ENCODE measurements around the gene DYRK1A. TPM values are rescaled to one million over a fixed set of nuclear protein-coding genes. Genes with fewer than 3 reads are reported as not detected.
A peak's percentile ranks its signal among the peaks of the same experiment; 100 is the strongest.

DYRK1A gene
- total RNA-seq, 2 experiments from 2014 or later, result 73.6 to 74.1 TPM

DNA sequence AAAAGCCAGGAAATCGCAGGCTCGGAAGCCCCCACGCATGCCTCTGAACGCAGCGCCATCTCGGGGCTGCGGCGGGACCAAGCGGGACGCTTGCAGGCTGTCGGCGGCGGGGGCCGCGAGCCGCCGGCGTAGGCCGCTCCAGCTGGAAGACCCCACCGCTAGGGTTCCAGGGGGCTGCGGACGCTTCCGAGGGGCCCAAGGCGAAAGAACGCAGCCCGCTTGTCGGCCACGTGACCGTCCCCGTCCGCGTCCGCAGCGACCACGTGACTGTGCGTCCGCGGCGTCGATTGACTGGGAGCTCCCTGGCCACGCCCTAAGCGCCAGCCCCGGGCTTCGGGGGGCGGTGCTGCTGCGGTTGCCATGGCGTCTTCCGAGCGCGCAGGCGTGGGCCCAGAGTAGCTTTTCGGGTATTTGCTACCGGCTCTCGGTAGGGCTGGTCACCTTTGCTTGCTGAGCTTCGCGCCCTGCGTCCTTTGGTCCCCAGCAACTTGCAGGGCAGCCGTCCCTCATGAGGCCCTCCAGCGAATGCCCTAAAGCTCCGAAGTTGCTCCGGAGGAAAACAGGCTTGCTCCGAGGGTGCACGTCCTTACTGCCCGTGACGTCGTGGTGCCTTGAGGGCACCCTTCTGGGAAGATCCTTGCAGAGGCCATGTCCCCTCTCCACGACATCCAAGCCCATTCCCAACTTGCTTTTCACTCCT, 197.2 kb downstream of the DYRK1A start:
- Mint-ChIP-seq H3K4me1 (peaks cover 24% of the 10 kb centered on the region), H3K27ac (peak overlapping the region; percentile 99), H3K9me3 (no peaks in the 10 kb centered on the region), H3K36me3 (ENCODE audit: low read depth) (no peaks in the 10 kb centered on the region), H3K4me3 (peak overlapping the region; percentile 91), H3K27me3 (peaks cover 2% of the 10 kb centered on the region)
- peak; percentile 92 for DNase-seq
- CTCF ChIA-PET, result interaction anchor here (0.6 to 2.4 kb wide), 33 partner anchors 9 to 598 kb away, joined by 3 to 10 read pairs (median 4); partner anchors contain the start of gene VPS26C
- POLR2A ChIA-PET, result interaction anchor here (0.7 to 2.5 kb wide), 37 partner anchors 9 to 1824 kb away, joined by 3 to 25 read pairs (median 4); partner anchors contain the start of genes DYRK1A, HLCS, PIGP and SETD4

DNA sequence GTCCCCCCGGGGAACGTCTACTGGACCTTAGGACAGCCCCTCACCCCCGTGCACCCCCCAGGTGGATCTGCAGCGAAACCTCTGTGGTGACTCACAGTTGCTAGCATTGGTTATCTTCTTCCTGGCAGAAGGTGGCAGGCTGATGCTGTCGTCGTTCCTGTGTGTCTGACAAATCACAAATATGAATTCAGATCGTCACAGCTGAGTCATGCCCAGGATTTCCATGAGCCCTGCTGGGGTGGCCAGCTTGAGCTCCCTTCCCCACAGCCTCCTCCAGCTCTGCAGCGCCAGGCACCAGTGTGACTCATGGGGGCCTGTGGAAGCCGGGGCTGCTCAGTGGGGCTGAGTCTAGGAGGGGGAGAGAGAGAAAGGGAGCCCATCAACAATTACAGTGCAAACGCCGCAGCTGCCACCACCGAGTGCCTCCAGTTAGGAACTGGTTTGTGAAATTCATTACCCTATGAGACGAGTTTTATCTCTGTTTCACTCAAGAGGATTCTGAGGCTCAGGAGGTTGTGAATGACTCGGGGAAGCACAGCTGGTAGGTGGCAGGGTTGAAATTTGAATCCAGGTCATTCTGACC, 197.9 kb downstream of the DYRK1A start:
- Mint-ChIP-seq H3K9me3 (no peaks in the 10 kb centered on the region), H3K27me3 (peaks cover 2% of the 10 kb centered on the region), H3K4me1 (peaks cover 24% of the 10 kb centered on the region), H3K36me3 (ENCODE audit: low read depth) (no peaks in the 10 kb centered on the region), H3K4me3 (peak overlapping the region; percentile 91), H3K27ac (peak overlapping the region; percentile 99)
- peak; percentile 88 for DNase-seq
- ChIA-PET CTCF (interaction anchor here (0.6 to 2.4 kb wide), 30 partner anchors 9 to 599 kb away, joined by 3 to 10 read pairs (median 4); partner anchors contain the start of gene VPS26C), POLR2A (interaction anchor here (0.7 to 2.5 kb wide), 32 partner anchors 8 to 1823 kb away, joined by 3 to 25 read pairs (median 4); partner anchors contain the start of genes DYRK1A, HLCS, PIGP and SETD4)

DNA sequence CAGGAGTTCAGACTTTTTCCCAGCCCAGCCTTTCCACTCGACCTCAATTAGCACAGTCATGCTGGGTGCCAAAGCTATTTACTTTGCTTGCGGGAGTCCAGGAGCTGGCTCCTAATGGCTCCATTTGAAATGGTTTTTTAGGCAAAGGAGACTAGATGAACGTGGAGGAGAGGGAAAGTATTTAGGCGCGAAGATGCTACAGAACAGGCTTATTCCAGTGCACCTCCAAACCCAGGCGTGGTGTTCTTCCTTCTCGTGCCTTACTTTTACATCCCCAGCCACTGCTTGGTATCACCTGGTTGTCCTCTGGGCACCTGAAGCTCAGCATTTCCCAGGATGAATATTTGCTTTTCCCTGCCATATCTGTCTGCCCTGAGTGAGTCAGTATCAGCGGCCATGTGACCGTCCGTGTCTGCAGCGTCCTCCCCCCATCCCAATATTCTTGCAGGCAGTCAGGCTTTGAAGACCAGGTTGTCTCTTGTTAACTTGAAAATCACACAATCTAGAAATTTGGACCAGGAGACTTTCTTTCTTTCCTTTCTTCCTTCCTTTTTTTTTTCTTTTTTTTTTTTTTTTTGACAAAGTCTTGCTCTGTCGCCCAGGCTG, 198.5 kb downstream of the DYRK1A start:
- no peaks in the 10 kb centered on the region for H3K36me3 Mint-ChIP-seq (ENCODE audit: low read depth)
- ChIA-PET CTCF (interaction anchor here (1.2 to 2.4 kb wide), 5 partner anchors 11 to 588 kb away, joined by 4 to 10 read pairs (median 6); partner anchors contain the start of gene VPS26C), POLR2A (interaction anchor here (1.1 to 2.5 kb wide), 9 partner anchors 10 to 599 kb away, joined by 4 to 25 read pairs (median 5); partner anchors contain the start of genes DYRK1A, HLCS and VPS26C)
- peak overlapping the region; percentile 39 for H3K4me3 Mint-ChIP-seq
- no peak for DNase-seq
- H3K27ac Mint-ChIP-seq, result peak overlapping the region; percentile 99
- peaks cover 4% of the 10 kb centered on the region for H3K27me3 Mint-ChIP-seq
- no peaks in the 10 kb centered on the region for H3K9me3 Mint-ChIP-seq
- peaks cover 24% of the 10 kb centered on the region for H3K4me1 Mint-ChIP-seq

DNA sequence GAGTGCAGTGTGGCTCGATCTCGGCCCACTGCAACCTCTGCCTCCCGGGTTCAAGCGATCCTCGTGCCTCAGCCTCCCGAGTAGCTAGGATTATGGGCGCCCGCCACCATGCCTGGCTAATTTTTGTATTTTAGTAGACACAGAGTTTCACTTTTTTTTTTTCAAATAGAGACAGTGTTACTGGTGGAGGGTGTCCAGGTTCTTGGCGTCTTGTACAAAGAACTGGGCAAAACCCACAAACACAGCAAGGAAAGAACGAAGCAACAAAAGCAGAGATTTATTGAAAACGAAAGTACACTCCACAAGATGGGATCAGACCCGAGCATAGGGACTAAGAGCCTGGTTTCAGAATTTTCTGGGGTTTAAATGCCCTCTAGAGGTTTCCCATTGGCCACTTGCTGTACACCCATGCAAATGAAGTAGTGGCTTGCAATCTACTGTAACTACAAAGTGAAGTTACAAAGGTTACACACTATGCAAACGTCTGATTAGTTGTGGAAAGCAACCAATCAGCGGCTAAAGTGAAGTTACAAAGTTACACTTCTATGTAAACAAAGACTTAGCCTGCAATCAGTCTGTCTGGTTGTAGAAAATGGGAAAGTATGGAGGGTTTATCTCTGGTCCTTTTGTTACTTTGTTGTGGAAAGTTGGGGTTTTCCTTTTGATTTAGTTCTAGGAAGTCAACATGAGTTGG, 199.1 kb downstream of the DYRK1A start:
- peaks cover 24% of the 10 kb centered on the region for H3K4me1 Mint-ChIP-seq
- ChIA-PET POLR2A (no interaction called here), CTCF (no interaction called here)
- peaks cover 4% of the 10 kb centered on the region for H3K27me3 Mint-ChIP-seq
- peak overlapping the region; percentile 99 for H3K27ac Mint-ChIP-seq
- H3K9me3 Mint-ChIP-seq, result no peaks in the 10 kb centered on the region
- no peaks in the 10 kb centered on the region for H3K36me3 Mint-ChIP-seq (ENCODE audit: low read depth)
- no peak overlapping the region for H3K4me3 Mint-ChIP-seq
- DNase-seq, result no peak

DNA sequence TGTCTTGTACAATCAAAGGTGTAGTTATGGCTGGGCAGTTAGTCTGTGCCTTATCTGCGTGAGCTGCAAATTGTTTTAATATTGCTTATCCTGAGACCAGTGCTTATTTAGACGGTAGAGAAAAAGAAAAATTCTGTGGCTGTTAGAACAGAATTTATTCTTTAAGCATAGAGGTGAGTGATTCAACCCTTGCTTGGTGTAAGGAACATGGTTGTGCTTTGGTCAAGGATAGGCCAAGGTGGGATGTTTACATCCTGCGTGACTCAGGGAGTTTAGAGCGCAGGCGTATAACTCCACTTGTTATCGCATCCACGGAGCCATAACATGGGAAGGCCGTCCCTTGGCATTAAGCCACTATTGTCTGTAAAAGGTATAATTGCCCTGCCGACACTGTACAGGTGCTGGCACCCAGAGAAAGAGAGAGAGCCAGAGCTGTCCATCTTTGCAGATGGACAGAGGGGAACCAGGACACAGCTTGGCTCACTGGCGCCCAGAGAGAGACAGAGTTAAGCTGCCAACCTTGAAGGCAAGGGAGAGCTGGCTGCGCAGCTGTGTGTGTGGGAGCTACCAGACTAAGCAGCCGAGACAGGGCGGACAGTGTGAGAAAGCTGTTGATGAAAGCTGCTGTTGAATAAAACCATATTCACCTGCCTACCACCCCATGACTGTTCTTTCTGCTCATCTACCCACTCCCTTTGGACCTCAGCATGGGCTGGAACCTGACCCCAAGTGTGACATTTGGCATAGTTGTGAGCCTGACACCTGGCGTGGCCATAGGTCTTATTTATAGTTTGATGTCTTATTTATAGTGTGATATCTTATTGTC, 200.4 kb downstream of the DYRK1A start:
- Mint-ChIP-seq H3K9me3 (no peaks in the 10 kb centered on the region), H3K4me1 (peaks cover 24% of the 10 kb centered on the region), H3K36me3 (ENCODE audit: low read depth) (no peaks in the 10 kb centered on the region), H3K27me3 (peaks cover 4% of the 10 kb centered on the region), H3K4me3 (no peak overlapping the region), H3K27ac (no peak overlapping the region)
- POLR2A ChIA-PET, result no interaction called here
- CTCF ChIA-PET, result no interaction called here
- DNase-seq, result no peak

DNA sequence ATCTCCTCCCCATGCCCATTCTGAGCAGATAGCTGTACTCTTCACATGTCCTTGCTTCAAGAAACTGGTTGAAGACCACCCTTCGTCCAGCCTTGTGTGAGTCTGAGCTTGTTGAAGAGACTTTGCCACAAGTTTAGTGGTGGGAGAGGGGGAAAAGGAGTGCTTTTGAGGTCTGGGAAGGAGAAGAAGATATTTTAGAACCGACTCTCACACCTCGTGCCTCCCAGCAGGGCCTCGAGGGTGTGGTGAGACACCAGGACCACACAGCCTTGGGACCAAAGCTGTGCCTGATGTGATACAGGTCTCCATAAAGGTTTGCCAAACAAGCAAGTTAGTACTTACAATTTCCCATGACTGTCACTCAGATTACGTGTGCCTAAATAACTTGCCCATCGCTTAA, 201.8 kb downstream of the DYRK1A start:
- Mint-ChIP-seq H3K4me1 (peaks cover 16% of the 10 kb centered on the region), H3K27me3 (peaks cover 4% of the 10 kb centered on the region), H3K4me3 (no peak overlapping the region), H3K9me3 (no peaks in the 10 kb centered on the region), H3K27ac (no peak overlapping the region), H3K36me3 (ENCODE audit: low read depth) (no peaks in the 10 kb centered on the region)
- ChIA-PET POLR2A (no interaction called here), CTCF (no interaction called here)
- no peak for DNase-seq

DNA sequence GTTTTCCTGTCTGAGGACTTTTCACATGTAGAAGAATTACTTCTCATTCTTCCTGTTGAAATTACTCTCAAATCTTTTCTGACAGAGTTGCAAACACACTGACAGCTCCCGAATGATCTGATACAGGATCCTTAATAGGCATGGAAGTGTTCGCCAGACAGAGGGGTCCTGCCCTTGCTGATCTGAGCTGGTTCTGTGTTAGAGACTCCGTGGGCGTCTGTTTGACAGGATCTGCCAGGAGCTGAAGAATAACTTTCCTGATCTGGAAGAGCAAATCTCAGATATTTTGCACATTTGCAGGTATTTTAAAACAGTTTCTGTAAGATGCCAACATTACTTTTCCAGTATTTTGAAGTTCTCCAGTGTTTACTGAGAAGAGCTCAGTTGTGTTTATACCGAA, 202.3 kb downstream of the DYRK1A start:
- peaks cover 15% of the 10 kb centered on the region for H3K4me1 Mint-ChIP-seq
- H3K27me3 Mint-ChIP-seq, result peaks cover 4% of the 10 kb centered on the region
- no peak overlapping the region for H3K4me3 Mint-ChIP-seq
- no peaks in the 10 kb centered on the region for H3K36me3 Mint-ChIP-seq (ENCODE audit: low read depth)
- ChIA-PET CTCF (no interaction called here), POLR2A (no interaction called here)
- DNase-seq, result no peak
- H3K27ac Mint-ChIP-seq, result no peak overlapping the region
- no peaks in the 10 kb centered on the region for H3K9me3 Mint-ChIP-seq

DNA sequence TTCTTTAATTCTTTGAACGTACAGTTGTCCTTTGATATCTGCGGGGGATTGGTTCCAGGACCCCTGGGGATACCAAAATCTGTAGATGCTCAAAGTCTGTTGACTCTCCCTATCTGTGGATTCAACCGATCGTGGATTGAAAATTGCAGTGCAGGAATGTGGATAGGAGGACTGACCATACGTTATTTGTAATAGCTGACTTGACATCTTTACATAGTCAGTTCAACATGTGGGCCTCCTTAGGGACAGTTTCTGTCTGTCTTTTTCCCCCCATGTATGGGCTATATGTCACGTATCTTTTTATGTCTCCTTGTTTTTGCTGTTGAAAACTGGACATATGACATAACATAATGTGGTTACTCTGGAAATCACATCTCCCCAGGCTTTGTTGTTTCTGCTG, 204.9 kb downstream of the DYRK1A start:
- Mint-ChIP-seq H3K4me3 (no peak overlapping the region), H3K36me3 (ENCODE audit: low read depth) (no peaks in the 10 kb centered on the region), H3K27ac (no peak overlapping the region), H3K27me3 (peaks cover 4% of the 10 kb centered on the region), H3K4me1 (no peaks in the 10 kb centered on the region), H3K9me3 (no peaks in the 10 kb centered on the region)
- ChIA-PET CTCF (interaction anchor here (0.7 kb wide), 1 partner anchor 220 kb away, joined by 3 read pairs; no protein-coding TSS in a partner anchor), POLR2A (no interaction called here)
- DNase-seq, result no peak

DNA sequence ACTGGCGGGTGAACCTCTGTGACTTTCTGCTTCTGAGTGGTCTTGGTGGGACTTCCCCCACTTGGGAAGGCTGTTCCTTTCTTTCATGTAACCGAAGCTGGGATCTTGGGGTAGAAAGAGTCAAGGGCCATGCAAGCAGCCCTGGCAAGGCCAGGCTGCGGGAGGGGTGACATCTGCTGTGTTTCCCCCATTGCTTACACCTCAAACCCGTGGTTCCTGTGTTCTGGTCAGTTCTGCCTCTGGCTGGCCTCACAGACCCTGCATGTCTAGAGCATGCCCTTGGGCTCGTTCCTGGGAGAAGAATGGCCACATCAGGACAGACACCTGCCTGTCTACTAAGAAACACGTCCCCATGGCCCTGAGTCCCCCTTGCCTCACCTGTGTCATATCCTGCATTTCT, 207.7 kb downstream of the DYRK1A start:
- H3K27ac Mint-ChIP-seq, result no peak overlapping the region
- H3K27me3 Mint-ChIP-seq, result peaks cover 6% of the 10 kb centered on the region
- H3K4me3 Mint-ChIP-seq, result no peak overlapping the region
- CTCF ChIA-PET, result no interaction called here
- H3K9me3 Mint-ChIP-seq, result peaks cover 10% of the 10 kb centered on the region
- DNase-seq, result no peak
- H3K4me1 Mint-ChIP-seq, result no peaks in the 10 kb centered on the region
- POLR2A ChIA-PET, result no interaction called here
- no peaks in the 10 kb centered on the region for H3K36me3 Mint-ChIP-seq (ENCODE audit: low read depth)

DNA sequence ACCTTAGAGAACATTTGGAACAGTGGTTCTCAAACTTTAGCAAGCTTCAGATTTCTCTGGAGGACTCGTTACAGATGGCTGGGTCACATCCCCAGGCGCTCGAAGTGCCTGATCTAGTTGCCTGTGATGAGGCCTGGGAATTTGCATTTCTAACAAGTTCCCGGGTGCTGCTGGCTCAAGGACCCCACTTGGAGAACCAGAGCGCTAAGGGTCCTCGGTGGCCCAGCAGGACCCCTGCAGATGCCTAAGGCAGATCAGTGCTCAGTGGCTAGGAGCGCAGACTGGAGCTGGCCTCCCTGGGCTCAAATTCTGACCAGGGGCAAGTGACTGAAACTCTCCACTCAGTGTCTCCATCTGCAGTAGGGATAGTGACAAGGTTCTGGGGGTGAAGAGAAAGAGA, 208.2 kb downstream of the DYRK1A start:
- no peak overlapping the region for H3K4me3 Mint-ChIP-seq
- peaks cover 13% of the 10 kb centered on the region for H3K9me3 Mint-ChIP-seq
- no peaks in the 10 kb centered on the region for H3K4me1 Mint-ChIP-seq
- POLR2A ChIA-PET, result no interaction called here
- no peak overlapping the region for H3K27ac Mint-ChIP-seq
- H3K27me3 Mint-ChIP-seq, result peaks cover 9% of the 10 kb centered on the region
- CTCF ChIA-PET, result no interaction called here
- no peak for DNase-seq
- no peaks in the 10 kb centered on the region for H3K36me3 Mint-ChIP-seq (ENCODE audit: low read depth)

DNA sequence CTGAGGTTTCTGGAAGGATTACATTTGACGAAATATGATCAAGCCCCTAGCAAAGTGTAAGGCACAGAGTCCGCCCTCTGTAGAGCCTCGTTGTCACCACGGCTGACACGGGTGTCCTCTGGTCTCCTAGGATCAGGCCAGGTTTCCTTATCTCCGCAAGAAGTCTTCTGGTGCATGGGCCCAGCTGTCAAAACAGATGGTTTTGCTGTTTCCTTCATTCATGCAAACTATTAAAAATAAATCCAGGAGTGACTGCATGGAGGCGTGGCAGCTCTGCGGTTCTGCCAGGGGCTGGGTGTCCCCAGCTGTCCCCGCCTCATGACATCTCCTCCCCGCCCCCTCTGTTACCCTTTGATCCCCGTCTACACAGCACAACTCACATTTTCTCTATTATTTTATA, 209.0 kb downstream of the DYRK1A start:
- no peak for DNase-seq
- Mint-ChIP-seq H3K4me1 (no peaks in the 10 kb centered on the region), H3K36me3 (ENCODE audit: low read depth) (no peaks in the 10 kb centered on the region), H3K9me3 (peaks cover 13% of the 10 kb centered on the region), H3K4me3 (no peak overlapping the region), H3K27ac (no peak overlapping the region), H3K27me3 (peaks cover 6% of the 10 kb centered on the region)
- ChIA-PET CTCF (no interaction called here), POLR2A (no interaction called here)
